Naive thymus-derived CD8-positive, alpha-beta T cell (primary cell): ENCODE measurements around the gene GATC. TPM values are rescaled to one million over a fixed set of nuclear protein-coding genes. Genes with fewer than 3 reads are reported as not detected.
"Not testable (repeated sequence)": the region's sequence is repeated elsewhere in the genome, so short reads cannot be mapped to it uniquely, and the experiment has no call there.

Experiments used
- ATAC-seq, 2 donors: fragments of 150-1000 bp; cut with Tn5 transposase in 1 of 2; sonication (Bioruptor Pico), chemical (Tn5 transposase) in 1 of 2; 1 replicate in 1 of 2; 2 replicates in 1 of 2; pipeline ENCODE4 v1.10.0; 2021; ENCODE audit warnings: mild to moderate bottlenecking in 2 of 2, moderate library complexity in 2 of 2
- POLR2A ChIA-PET: fragments of 350-600 bp; sonication (Branson Sonifier 250); formaldehyde crosslinking; loops from one replicate; lab custom pipeline; 2021; ENCODE audit warnings: antibody characterized with exemption; lab: Charles Lee
- DNase-seq, 10 donors: peaks; one replicate each; pipeline versions ENCODE4 v3.0.0 to v3.0.0-alpha.2; 2020 to 2022
- H3K27ac Mint-ChIP-seq, 10 donors: one replicate each; pipeline ENCODE4 v1.8.0; 2020 to 2022; ENCODE audit warnings: mild to moderate bottlenecking in 10 of 10, mixed read lengths in 10 of 10, moderate library complexity in 4 of 10, inconsistent platforms in 1 of 10
- H3K27me3 Mint-ChIP-seq, 5 donors: one replicate each; pipeline ENCODE4 v1.8.0; 2021 to 2022; ENCODE audit warnings: mixed read lengths in 5 of 5
- H3K36me3 Mint-ChIP-seq, 3 donors: one replicate each; pipeline ENCODE4 v1.8.0; 2020 to 2022; ENCODE audit warnings: mixed read lengths in 3 of 3, mild to moderate bottlenecking in 2 of 3, inconsistent platforms in 1 of 3
- H3K4me1 Mint-ChIP-seq, 4 donors: one replicate each; pipeline ENCODE4 v1.8.0; 2021 to 2022; ENCODE audit warnings: mixed read lengths in 4 of 4
- H3K4me3 Mint-ChIP-seq, 10 donors: one replicate each; pipeline ENCODE4 v1.8.0; 2020 to 2022; ENCODE audit warnings: mild to moderate bottlenecking in 10 of 10, mixed read lengths in 10 of 10, moderate library complexity in 6 of 10, inconsistent platforms in 1 of 10
- H3K9me3 Mint-ChIP-seq, 9 donors: one replicate each; pipeline ENCODE4 v1.8.0; 2020 to 2022; ENCODE audit warnings: mixed read lengths in 9 of 9, mild to moderate bottlenecking in 3 of 9, inconsistent platforms in 1 of 9, moderate library complexity in 1 of 9
- polyA plus RNA-seq, 3 donors: library from polyadenylated mRNA; unstranded; fragments of 300-500 nt; fragmentation: Illumina TruSeq; gene quantifications; one replicate each; pipeline ENCODE4 v1.2.3, GENCODE V29; 2021
- total RNA-seq, 8 experiments: library from RNA in 2 of 8; stranded (reverse) in 2 of 8; gene quantifications; one replicate each; pipeline ENCODE4 v1.2.3 and lab custom pipeline; 2021 to 2026

GATC gene
- total and polyA plus RNA-seq, 5 experiments from 2014 or later = 14.6 to 28.0 (median 19.2) TPM

DNA sequence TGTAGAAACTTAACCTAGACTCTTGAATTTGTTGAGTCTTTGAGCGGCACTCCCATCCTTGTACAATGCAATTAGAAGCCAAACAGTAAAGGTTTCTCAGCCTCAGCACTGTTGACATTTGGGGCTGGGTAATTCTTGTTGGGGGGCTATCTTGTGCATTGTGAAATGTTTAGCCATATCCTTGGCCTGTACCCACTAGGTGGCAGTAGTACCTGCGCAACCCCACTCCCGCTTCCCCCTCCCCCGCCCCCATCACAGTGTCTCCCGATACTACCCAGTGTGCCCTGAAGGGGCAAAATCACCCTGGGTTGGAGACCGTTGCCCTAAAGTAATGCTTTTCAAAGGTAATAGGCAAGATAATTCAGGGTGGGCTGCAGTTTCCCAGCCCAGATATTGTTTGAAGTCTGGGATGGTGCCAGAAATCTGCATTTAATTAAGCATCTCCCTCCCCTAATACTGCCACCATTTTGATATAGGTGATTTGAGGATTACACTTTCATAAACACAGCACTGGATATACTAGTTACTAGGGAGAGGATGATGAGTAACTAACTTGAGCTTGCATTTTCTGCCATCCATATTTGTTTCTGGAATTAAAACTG, 6.5 kb upstream of the GATC start:
- H3K27ac Mint-ChIP-seq = peak overlapping the region in 8 of 10 donors; percentile 3 to 81 (median 49)
- POLR2A ChIA-PET = interaction anchor here (0.9 to 1.1 kb wide), 4 partner anchors 9 to 56 kb away, joined by 3 to 4 read pairs (median 3); partner anchors contain the start of genes DYNLL1 and SRSF9

DNA sequence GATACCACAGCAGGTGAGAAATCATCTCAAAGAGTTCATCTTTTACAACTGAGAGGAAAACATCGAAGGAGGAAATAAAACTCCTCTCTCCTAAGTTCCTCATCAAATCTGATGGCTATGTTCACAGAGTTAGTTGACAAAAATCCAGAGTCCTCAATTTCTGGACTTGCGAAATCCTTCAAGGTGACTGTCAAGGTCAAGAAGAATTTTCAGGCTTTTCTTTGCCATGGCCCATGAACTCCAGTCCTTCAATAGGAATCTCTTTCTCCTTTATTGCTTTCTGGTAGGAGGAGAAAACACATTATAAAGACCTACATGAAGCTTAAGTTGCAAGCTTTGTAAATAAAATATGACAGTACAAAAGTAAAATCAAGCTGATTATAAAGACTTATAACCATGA, 1.6 kb upstream of the GATC start:
- Mint-ChIP-seq H3K27me3 (peaks cover 0 to 1% (median 0%) of the 10 kb centered on the region in 5 donors), H3K4me1 (peaks cover 9 to 49% (median 36%) of the 10 kb centered on the region in 4 donors), H3K4me3 (peak overlapping the region; percentile 90 to 100 (median 98)), H3K36me3 (peaks cover 0 to 45% (median 0%) of the 10 kb centered on the region in 3 donors), H3K27ac (peak overlapping the region in 8 of 10 donors; percentile 35 to 99 (median 78)), H3K9me3 (no peaks in the 10 kb centered on the region)
- DNase-seq = no peak
- POLR2A ChIA-PET = interaction anchor here (0.5 to 3.6 kb wide), 6 partner anchors 15 to 387 kb away, joined by 3 to 18 read pairs (median 5); partner anchors contain the start of gene SRSF9
- ATAC-seq = no peak

More for the DNA sequence above, 6.5 kb upstream of the GATC start:
- H3K36me3 Mint-ChIP-seq = peaks cover 0 to 41% (median 0%) of the 10 kb centered on the region in 3 donors
- no peaks in the 10 kb centered on the region for H3K27me3 Mint-ChIP-seq
- no peaks in the 10 kb centered on the region for H3K9me3 Mint-ChIP-seq
- DNase-seq = peak; percentile 68 to 86 (median 74)
- H3K4me3 Mint-ChIP-seq = peak overlapping the region; percentile 28 to 83 (median 56)
- ATAC-seq = peak; percentile 43 to 51
- peaks cover 5 to 35% (median 33%) of the 10 kb centered on the region in 4 donors for H3K4me1 Mint-ChIP-seq

DNA sequence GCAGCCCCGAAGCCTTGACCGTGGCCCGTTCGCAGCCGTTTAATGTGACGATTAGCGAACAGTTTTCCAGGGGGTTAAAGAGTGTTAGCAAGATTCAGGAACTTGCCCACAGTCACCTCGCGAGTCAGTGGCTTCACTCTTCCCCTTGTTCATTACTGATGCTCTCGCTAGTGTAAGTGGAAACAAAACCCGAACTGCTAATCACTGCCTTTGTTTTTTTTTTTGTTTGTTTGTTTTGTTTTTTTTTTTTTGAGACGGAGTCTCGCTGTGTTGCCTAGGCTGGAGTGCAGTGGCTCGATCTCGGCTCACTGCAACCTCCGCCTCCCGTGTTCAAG, 567 bp downstream of the GATC start:
- DNase-seq, H3K27me3 Mint-ChIP-seq, ATAC-seq, H3K9me3 Mint-ChIP-seq: not testable (repeated sequence)
- H3K4me1 Mint-ChIP-seq = peaks cover 9 to 45% (median 27%) of the 10 kb centered on the region in 4 donors
- H3K4me3 Mint-ChIP-seq = peak overlapping the region; percentile 90 to 100 (median 98)
- H3K36me3 Mint-ChIP-seq = peaks cover 0 to 36% (median 0%) of the 10 kb centered on the region in 3 donors
- H3K27ac Mint-ChIP-seq = peak overlapping the region; percentile 94 to 99 (median 98)
- POLR2A ChIA-PET = interaction anchor here (0.7 to 3.6 kb wide), 4 partner anchors 8 to 1978 kb away, joined by 4 to 18 read pairs (median 4); partner anchors contain the start of genes RPLP0 and SRSF9

DNA sequence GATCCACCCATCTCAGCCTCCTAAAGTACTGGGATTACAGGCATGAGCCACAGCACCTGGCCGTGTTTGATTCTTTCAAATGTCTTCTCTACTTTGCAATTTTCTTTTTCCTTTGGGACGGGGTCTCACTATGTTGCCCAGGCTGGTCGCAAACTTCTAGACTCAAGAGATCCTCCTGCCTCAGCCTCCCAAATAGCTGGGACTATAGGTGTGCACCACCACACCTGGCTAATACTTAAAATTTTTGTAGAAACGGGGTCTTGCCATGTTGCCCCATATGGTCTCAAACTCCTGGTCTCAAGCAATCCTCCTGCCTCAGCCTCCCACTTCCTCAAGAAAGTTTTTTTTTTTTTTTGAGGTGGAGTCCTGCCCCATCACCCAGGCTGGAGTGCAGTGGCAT, 1.7 kb downstream of the GATC start:
- H3K4me3 Mint-ChIP-seq = peak overlapping the region in 9 of 10 donors; percentile 90 to 100 (median 97)
- POLR2A ChIA-PET = interaction anchor here (0.7 to 3.6 kb wide), 9 partner anchors 8 to 331 kb away, joined by 3 to 19 read pairs (median 3); partner anchors contain the start of gene SRSF9
- H3K27ac Mint-ChIP-seq = peak overlapping the region in 6 of 10 donors; percentile 59 to 99 (median 98)
- H3K27me3 Mint-ChIP-seq = peaks cover 0 to 1% (median 0%) of the 10 kb centered on the region in 5 donors
- DNase-seq (no peak), ATAC-seq (no peak)
- H3K36me3 Mint-ChIP-seq = peaks cover 0 to 38% (median 0%) of the 10 kb centered on the region in 3 donors
- peaks cover 9 to 46% (median 27%) of the 10 kb centered on the region in 4 donors for H3K4me1 Mint-ChIP-seq
- H3K9me3 Mint-ChIP-seq = no peaks in the 10 kb centered on the region

DNA sequence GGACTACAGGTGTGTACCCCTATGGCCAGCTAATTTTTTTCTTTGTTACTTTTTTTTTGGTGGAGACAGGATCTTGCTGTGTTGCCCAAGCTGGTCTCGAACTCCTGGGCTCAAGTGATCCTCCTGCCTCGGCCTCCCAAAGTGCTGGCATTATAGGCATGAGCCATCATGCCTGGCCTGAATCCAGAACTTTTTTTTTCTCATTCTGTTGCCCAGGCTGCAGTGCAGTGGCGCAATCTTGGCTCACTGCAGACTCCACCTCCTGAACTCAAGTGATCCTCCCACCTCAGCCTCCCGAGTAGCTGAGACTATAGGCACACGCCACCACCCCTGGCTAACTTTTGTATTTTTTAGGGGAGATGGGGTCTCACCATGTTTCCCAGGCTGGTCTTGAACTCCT, 6.3 kb downstream of the GATC start:
- H3K9me3 Mint-ChIP-seq, H3K4me3 Mint-ChIP-seq, ATAC-seq, DNase-seq, H3K27me3 Mint-ChIP-seq: not testable (repeated sequence)
- H3K27ac Mint-ChIP-seq = peak overlapping the region in 2 of 10 donors; percentile 52 to 65
- peaks cover 0 to 62% (median 0%) of the 10 kb centered on the region in 3 donors for H3K36me3 Mint-ChIP-seq
- H3K4me1 Mint-ChIP-seq = peaks cover 5 to 28% (median 13%) of the 10 kb centered on the region in 4 donors
- POLR2A ChIA-PET = interaction anchor here (2.0 kb wide), 1 partner anchor 16 kb away, joined by 5 read pairs; no protein-coding TSS in a partner anchor

DNA sequence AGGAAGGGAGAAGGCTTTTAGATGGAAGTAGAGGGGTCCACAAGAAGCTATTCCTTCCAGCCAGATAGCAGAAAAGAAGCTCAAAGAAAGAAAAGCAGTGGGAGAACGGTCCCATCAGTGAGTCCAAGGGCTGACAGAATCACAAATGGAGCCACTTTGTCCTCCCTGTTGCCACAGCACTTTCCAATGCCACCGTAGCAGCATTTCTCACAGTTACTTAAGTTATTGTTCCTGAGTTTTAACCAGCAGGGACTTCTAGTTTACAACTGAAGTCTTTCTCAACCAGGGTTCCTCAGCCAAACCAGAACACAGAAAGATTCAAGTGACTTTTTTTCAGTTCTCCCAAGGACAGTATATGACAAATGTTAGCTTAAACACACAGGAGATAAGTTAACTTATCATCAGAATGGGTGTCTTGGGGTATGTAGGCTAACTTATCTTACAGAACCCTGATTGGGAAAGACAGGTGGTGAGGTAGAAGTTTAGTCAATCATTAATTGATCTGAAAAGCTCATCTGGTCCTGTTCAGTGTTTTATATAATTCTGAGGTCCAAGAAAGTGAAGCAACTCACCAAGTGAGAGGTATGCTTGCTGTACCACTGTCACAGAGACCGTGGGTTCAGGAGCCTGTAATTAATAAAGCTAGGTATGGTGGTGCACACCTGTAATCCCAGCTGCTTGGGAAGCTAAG, 7.0 kb downstream of the GATC start:
- Mint-ChIP-seq H3K9me3 (no peaks in the 10 kb centered on the region), H3K36me3 (peaks cover 0 to 67% (median 0%) of the 10 kb centered on the region in 3 donors), H3K4me3 (peak overlapping the region in 1 of 10 donors; percentile 4), H3K27ac (peak overlapping the region in 4 of 10 donors; percentile 21 to 61 (median 34)), H3K27me3 (no peaks in the 10 kb centered on the region), H3K4me1 (peaks cover 0 to 21% (median 10%) of the 10 kb centered on the region in 4 donors)
- ATAC-seq = no peak
- POLR2A ChIA-PET = interaction anchor here (0.5 to 2.0 kb wide), 3 partner anchors 15 to 898 kb away, joined by 3 to 7 read pairs (median 5); partner anchors contain the start of gene DYNLL1
- DNase-seq = no peak

DNA sequence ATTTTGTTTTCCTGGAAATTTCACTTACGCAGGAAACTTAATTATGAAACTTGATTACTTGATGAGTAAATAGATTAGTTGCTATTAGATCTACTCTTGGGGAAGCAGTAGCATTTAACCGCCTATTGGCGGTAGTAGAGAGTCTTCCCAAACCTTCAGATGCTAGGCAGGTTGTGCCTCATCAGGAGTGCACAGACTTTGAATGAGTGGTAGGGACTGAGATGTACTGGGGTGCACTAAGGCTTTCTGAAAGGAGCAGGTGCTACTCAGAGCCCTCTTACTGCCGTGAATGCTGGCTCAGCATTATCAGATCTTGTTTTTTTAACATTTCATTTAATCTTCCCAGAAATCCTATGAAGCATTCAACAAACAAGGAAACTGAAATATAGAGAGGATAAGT, 7.7 kb downstream of the GATC start:
- H3K4me1 Mint-ChIP-seq = peaks cover 0 to 18% (median 10%) of the 10 kb centered on the region in 4 donors
- peaks cover 0 to 71% (median 3%) of the 10 kb centered on the region in 3 donors for H3K36me3 Mint-ChIP-seq
- DNase-seq (peak in 2 of 10 donors; percentile 25 to 37), ATAC-seq (peak; percentile 87 to 94)
- H3K27ac Mint-ChIP-seq = peak overlapping the region in 7 of 10 donors; percentile 8 to 81 (median 35)
- H3K9me3 Mint-ChIP-seq = no peaks in the 10 kb centered on the region
- POLR2A ChIA-PET = interaction anchor here (0.6 to 2.0 kb wide), 4 partner anchors 14 to 1767 kb away, joined by 3 to 7 read pairs (median 4); partner anchors contain the start of gene DYNLL1
- H3K27me3 Mint-ChIP-seq = no peaks in the 10 kb centered on the region
- no peak overlapping the region for H3K4me3 Mint-ChIP-seq

DNA sequence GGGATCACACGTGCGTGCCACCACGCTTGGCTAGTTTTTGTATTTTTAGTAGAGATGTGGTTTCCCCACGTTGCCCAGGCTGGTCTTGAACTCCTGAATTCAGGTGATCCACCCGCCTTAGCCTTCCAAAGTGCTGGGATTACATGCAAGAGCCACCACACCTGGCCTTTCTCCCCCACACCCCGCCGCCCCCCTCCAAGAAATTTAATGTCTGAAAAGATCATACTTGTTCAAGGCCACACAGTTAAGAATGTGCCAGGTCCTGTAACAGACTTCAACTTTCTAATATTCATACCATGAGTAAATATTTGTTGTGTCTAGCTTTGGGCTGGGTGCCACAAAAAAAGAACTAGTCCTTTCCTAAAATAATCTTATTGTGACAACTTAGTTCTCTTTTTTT, 9.1 kb downstream of the GATC start:
- H3K27ac Mint-ChIP-seq = peak overlapping the region in 2 of 10 donors; percentile 69 to 77
- H3K4me3 Mint-ChIP-seq = no peak overlapping the region
- DNase-seq = no peak
- ATAC-seq = no peak
- H3K36me3 Mint-ChIP-seq = peaks cover 0 to 80% (median 6%) of the 10 kb centered on the region in 3 donors
- H3K9me3 Mint-ChIP-seq = no peaks in the 10 kb centered on the region
- no peaks in the 10 kb centered on the region for H3K27me3 Mint-ChIP-seq
- POLR2A ChIA-PET = interaction anchor here (0.6 kb wide), 1 partner anchor 10 kb away, joined by 4 read pairs; no protein-coding TSS in a partner anchor
- peaks cover 0 to 10% (median 6%) of the 10 kb centered on the region in 4 donors for H3K4me1 Mint-ChIP-seq

DNA sequence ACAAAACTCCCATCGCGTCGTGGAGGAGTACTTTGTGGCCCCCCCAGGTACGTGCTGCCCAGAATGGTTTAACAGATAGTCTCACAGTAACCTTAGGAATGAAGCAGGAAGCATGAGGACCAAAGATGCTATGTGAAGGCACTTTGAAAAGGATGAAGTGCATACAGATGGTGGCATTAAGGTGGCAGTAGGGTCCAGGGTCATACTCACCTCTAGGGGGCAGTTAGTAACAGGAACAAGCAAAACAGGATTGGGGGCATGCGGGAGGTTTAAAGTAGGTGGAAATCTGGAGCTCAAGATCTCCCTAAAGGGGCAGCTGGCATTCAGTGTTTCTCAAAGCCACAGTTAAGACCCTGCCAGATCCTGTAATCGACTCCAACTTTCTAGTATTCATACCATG, 10.9 kb downstream of the GATC start:
- H3K36me3 Mint-ChIP-seq = peaks cover 0 to 82% (median 7%) of the 10 kb centered on the region in 3 donors

DNA sequence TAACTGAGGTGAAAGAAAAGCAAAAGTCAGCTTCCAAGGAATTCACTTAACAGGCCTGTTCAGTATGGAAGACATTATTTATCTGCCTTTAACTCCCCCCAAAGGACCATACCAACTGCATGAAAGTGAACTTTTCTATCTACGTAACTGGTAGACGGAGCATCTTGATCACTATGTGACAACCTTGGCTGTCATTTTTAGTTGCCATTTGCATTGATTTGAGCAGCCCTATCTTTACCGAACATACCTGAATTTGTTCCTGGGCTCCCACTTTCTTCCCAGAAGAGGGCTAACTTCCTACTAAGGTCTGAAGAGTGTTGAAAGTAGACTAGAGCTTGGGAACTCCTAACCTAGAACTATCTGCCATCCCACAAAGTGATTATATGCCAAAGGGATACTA, 13.9 kb downstream of the GATC start:
- H3K4me1 Mint-ChIP-seq = peaks cover 6 to 12% (median 8%) of the 10 kb centered on the region in 4 donors
- POLR2A ChIA-PET = interaction anchor here (1.7 kb wide), 1 partner anchor 16 kb away, joined by 7 read pairs; no protein-coding TSS in a partner anchor
- ATAC-seq = no peak

More for the DNA sequence above, 10.9 kb downstream of the GATC start:
- Mint-ChIP-seq H3K9me3 (no peaks in the 10 kb centered on the region), H3K27ac (peak overlapping the region in 7 of 10 donors; percentile 26 to 90 (median 58)), H3K4me3 (no peak overlapping the region), H3K4me1 (peaks cover 0 to 7% (median 6%) of the 10 kb centered on the region in 4 donors), H3K27me3 (no peaks in the 10 kb centered on the region)
- peak; percentile 41 to 50 for ATAC-seq
- DNase-seq = no peak
- POLR2A ChIA-PET = interaction anchor here (0.6 to 0.7 kb wide), 4 partner anchors 28 to 1218 kb away, joined by 3 to 8 read pairs (median 5); no protein-coding TSS in a partner anchor

DNA sequence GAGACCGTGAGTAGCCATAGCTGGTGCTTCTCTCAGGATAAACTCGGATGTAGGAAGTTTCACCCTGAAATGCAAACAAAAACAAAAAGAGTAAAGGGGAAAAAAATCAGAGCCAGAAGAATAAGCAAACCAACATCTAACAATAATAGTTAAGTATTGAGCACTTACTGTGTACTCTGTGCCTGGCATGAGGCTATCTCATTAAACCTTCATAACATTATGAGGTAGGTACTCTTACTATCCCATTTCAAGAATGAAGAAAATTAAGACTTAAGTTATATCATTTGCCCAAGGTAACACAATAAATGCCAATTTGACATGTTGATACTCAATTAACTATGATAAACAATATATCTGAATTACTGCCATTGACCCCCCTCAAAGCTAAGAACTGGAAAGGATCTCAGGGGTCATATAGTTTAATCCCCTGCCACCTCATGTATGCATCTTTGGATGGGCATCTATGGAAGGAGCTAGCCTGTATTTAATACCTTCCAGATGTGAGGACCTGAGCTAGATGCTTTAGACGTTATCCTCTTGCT, 15.9 kb downstream of the GATC start:
- ATAC-seq (no peak), DNase-seq (no peak)
- Mint-ChIP-seq H3K27ac (peak overlapping the region in 2 of 10 donors; percentile 59 to 65), H3K4me3 (no peak overlapping the region), H3K9me3 (no peaks in the 10 kb centered on the region), H3K27me3 (no peaks in the 10 kb centered on the region), H3K4me1 (peaks cover 0 to 29% (median 25%) of the 10 kb centered on the region in 4 donors), H3K36me3 (peaks cover 0 to 90% (median 14%) of the 10 kb centered on the region in 3 donors)
- POLR2A ChIA-PET = no interaction called here

More for the DNA sequence above, 13.9 kb downstream of the GATC start:
- DNase-seq = no peak
- Mint-ChIP-seq H3K36me3 (peaks cover 0 to 91% (median 11%) of the 10 kb centered on the region in 3 donors), H3K27me3 (no peaks in the 10 kb centered on the region), H3K27ac (peak overlapping the region in 1 of 10 donors; percentile 31), H3K9me3 (no peaks in the 10 kb centered on the region), H3K4me3 (no peak overlapping the region)
